ENCODE measurements around the gene CD6. TPM values are rescaled to one million over a fixed set of nuclear protein-coding genes. Genes with fewer than 3 reads are reported as not detected.

CD6 gene
- total and polyA plus RNA-seq, 2 of the 8 experiments (the other 6 are each of a cell fraction or from before 2014, with no cell fraction given), result 0.03 TPM; not detected in 1

DNA sequence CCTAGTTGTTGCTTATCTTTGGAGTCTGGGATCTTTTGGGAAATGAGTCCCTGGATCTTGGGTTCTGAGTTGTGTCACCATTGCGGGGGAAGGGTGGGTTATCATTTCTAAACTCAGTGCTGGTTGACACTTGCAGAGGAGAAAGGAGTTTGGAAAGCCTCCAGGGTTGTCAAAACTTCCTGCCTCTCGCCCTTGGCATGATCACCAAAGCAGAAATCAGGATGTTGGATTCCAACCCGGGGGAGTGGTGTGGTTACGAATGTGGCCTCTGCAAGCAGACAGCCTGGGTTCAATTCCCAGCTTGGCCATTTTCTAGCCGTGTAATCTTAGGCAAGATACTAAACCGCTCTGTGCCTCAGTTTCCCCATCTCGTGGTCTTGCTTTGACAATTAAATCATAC, 24.3 kb downstream of the CD6 start:
- Histone ChIP-seq H3K14ac (ENCODE audit: insufficient read length) (no peak overlapping the region), H2BK15ac (ENCODE audit: low read length) (no peak overlapping the region), H3K4ac (replicated peaks; ENCODE audit: insufficient read length, low read depth, low read length) (no peak overlapping the region), H3K79me1 (ENCODE audit: low read depth, low read length) (no peaks in the 10 kb centered on the region), H3K23ac (ENCODE audit: insufficient read length) (no peak overlapping the region), H3K36me3 (ENCODE audit: control insufficient read depth in 2 of 4, insufficient read depth in 4 of 4, low read length in 3 of 4) (no peaks in the 10 kb centered on the region), H2AFZ (ENCODE audit: low read length) (no peak overlapping the region), H3K18ac (ENCODE audit: extremely low read depth, low read length) (no peak overlapping the region), H4K5ac (ENCODE audit: insufficient read length, low read depth, low read length) (no peak overlapping the region), H4K91ac (replicated peaks; ENCODE audit: insufficient read length, low read length) (no peak overlapping the region), H3K27me3 (replicated peaks in 1 of 4; ENCODE audit: control insufficient read depth in 3 of 4, extremely low read depth in 1 of 4, insufficient read depth in 3 of 4, low read length in 3 of 4) (peaks cover 0 to 3% (median 0%) of the 10 kb centered on the region in 4 experiments; a peak in 3 of 7 replicates), H3K9ac (replicated peaks in 1 of 4; ENCODE audit: extremely low read depth in 1 of 4, low read depth in 3 of 4, low read length in 3 of 4) (no peak overlapping the region), H2BK5ac (ENCODE audit: low read depth, low read length) (no peak overlapping the region), H3K4me2 (ENCODE audit: insufficient read depth in 1 of 2, low read depth in 2 of 2, low read length in 2 of 2) (no peak overlapping the region), H3K23me2 (ENCODE audit: low read depth, low read length) (no peaks in the 10 kb centered on the region), H3K56ac (replicated peaks; ENCODE audit: insufficient read length, low read depth, low read length) (no peak overlapping the region), H2BK20ac (ENCODE audit: low read length) (no peak overlapping the region), H2BK12ac (ENCODE audit: low read depth, low read length) (no peak overlapping the region), H3K4me3 (ENCODE audit: extremely low read depth in 1 of 4, insufficient read depth in 2 of 4, low read depth in 3 of 4, low read length in 4 of 4) (no peak overlapping the region), H2AK5ac (ENCODE audit: low read depth, low read length) (no peak overlapping the region), H4K8ac (ENCODE audit: extremely low read depth, insufficient read depth, low read length) (no peak overlapping the region; the same call in 1 of the 2 replicates), H4K20me1 (replicated peaks in 1 of 2; ENCODE audit: control insufficient read depth in 1 of 2, insufficient read depth in 2 of 2, low read length in 2 of 2) (peaks cover 0 to 3% of the 10 kb centered on the region in 2 experiments), H2BK120ac (replicated peaks; ENCODE audit: low read depth, low read length) (no peak overlapping the region), H3K27ac (ENCODE audit: low read depth, low read length) (no peak overlapping the region), H3K4me1 (replicated peaks in 1 of 4; ENCODE audit: control insufficient read depth in 3 of 4, insufficient read depth in 4 of 4, low read length in 3 of 4) (no peaks in the 10 kb centered on the region), H3K79me2 (ENCODE audit: control insufficient read depth in 1 of 2, insufficient read depth in 2 of 2, low read length in 2 of 2) (no peaks in the 10 kb centered on the region), H3K9me3 (ENCODE audit: insufficient read depth in 2 of 2, low read depth in 1 of 2, low read length in 1 of 2) (no peaks in the 10 kb centered on the region)
- 87% methylated on average over 7 of the region's 7 CpGs; no CpG with 5 or more reads in 1 of the 2 experiments for WGBS, 2 experiments (ENCODE audit: extremely low coverage in 1 of 2, insufficient coverage in 1 of 2, insufficient read length in 1 of 2, insufficient replicate concordance in 2 of 2, low coverage in 1 of 2, low lambda C conversion rate in 2 of 2, missing lambda C conversion rate in 1 of 2)
- POLR2A ChIA-PET (ENCODE audit: partially characterized antibody), result no interaction called here
- FAIRE-seq (no peak), DNase-seq (ENCODE audit: low read depth in 1 of 2, low spot score in 2 of 2) (no peak)
- CTCF ChIA-PET (ENCODE audit: partially characterized antibody), result interaction anchor here (2.0 kb wide), 1 partner anchor 80 kb away, joined by 6 read pairs; no protein-coding TSS in a partner anchor
- no peak for TF ChIP-seq CBX8 (IDR thresholded peaks at IDR 0.05; ENCODE audit: borderline replicate concordance, low read depth, low read length)
- no peak for TF ChIP-seq RBBP5 (IDR thresholded peaks at IDR 0.05; ENCODE audit: borderline replicate concordance, low read depth, low read length)
- TF ChIP-seq, protein P1, sequence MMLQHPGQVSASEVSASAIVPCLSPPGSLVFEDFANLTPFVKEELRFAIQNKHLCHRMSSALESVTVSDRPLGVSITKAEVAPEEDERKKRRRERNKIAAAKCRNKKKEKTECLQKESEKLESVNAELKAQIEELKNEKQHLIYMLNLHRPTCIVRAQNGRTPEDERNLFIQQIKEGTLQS (IDR thresholded peaks at IDR 0.05; ENCODE audit: insufficient read depth, low read depth, low read length), result no peak
- TF ChIP-seq HDAC6 (IDR thresholded peaks at IDR 0.05; ENCODE audit: low read depth, low read length), result no peak
- TF ChIP-seq SUZ12 (IDR thresholded peaks at IDR 0.05; ENCODE audit: low read length), result no peak
- TF ChIP-seq YY1 (IDR thresholded peaks at IDR 0.05; ENCODE audit: low read depth, low read length), result no peak
- TF ChIP-seq RNF2 (IDR thresholded peaks at IDR 0.05; ENCODE audit: borderline replicate concordance, low read depth, low read length, missing control alignments, poor library complexity, severe bottlenecking), result no peak
- TF ChIP-seq TCF12 (IDR thresholded peaks at IDR 0.05; ENCODE audit: low read depth, low read length), result no peak
- no peak for TF ChIP-seq RAD21 (IDR thresholded peaks at IDR 0.05 in 1 of 2, conservative IDR thresholded peaks at IDR 0.05 in 1 of 2; ENCODE audit: low read depth in 2 of 2, low read length in 2 of 2)
- no peak for TF ChIP-seq PHF8 (conservative IDR thresholded peaks at IDR 0.05; ENCODE audit: low read depth, low read length)

All from H1 (cell line).